ENCODE results near the gene GATA2. TPM values are rescaled to one million over a fixed set of nuclear protein-coding genes. Genes with fewer than 3 reads are reported as not detected.
A peak's percentile ranks its signal among the peaks of the same experiment; 100 is the strongest.

The GATA2 gene
- total RNA-seq, 1 donor from 2014 or later: 0.09 TPM

DNA sequence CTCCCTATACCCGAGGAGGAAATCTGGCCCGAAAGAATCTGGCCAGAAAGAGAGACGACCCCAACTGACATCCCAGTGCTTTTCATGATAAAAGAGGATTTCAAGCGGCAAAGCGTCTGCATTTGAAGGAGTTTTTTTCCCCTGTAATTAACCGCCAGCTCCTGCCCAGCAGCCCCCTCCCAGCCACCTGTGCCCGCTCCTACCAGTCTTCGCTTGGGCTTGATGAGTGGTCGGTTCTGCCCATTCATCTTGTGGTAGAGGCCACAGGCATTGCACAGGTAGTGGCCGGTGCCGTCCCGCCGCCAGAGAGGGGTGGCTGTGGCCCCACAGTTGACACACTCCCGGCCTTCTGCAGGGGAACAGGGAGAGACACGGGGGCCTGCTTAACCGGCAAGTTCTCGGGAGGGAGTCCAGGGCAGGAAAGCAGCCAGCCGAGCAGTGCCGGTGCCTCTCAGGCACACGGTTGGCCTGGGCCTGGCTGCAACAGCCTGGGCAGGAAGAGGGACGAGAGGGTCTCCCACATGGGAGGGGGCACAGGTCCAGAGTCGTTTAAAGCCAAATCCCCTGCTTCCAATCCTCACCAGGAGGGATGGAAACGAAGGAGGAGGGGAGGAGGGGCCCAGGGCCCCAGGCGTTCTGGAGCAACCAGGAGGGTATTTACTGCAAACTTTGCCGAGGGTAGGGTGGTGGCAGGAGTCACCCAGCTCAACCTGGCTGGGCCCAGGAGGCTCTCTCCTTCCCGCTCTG, 9.2 kb downstream of the GATA2 start:
- intact Hi-C loops (cut with micrococcal nuclease): loop anchor here (10.0 kb wide), 1 partner anchor 511 kb away; the partner anchor contains the start of gene CFAP92
- Mint-ChIP-seq H3K36me3 (ENCODE audit: low read depth) (no peaks in the 10 kb centered on the region), H3K27me3 (ENCODE audit: low read depth) (peaks cover 61% of the 10 kb centered on the region), H3K4me1 (ENCODE audit: low read depth) (peaks cover 13% of the 10 kb centered on the region), H3K27ac (no peak overlapping the region), H3K4me3 (ENCODE audit: low read depth) (no peak overlapping the region), H3K9me3 (no peaks in the 10 kb centered on the region)
- DNase-seq (ENCODE audit: low spot score): no peak

DNA sequence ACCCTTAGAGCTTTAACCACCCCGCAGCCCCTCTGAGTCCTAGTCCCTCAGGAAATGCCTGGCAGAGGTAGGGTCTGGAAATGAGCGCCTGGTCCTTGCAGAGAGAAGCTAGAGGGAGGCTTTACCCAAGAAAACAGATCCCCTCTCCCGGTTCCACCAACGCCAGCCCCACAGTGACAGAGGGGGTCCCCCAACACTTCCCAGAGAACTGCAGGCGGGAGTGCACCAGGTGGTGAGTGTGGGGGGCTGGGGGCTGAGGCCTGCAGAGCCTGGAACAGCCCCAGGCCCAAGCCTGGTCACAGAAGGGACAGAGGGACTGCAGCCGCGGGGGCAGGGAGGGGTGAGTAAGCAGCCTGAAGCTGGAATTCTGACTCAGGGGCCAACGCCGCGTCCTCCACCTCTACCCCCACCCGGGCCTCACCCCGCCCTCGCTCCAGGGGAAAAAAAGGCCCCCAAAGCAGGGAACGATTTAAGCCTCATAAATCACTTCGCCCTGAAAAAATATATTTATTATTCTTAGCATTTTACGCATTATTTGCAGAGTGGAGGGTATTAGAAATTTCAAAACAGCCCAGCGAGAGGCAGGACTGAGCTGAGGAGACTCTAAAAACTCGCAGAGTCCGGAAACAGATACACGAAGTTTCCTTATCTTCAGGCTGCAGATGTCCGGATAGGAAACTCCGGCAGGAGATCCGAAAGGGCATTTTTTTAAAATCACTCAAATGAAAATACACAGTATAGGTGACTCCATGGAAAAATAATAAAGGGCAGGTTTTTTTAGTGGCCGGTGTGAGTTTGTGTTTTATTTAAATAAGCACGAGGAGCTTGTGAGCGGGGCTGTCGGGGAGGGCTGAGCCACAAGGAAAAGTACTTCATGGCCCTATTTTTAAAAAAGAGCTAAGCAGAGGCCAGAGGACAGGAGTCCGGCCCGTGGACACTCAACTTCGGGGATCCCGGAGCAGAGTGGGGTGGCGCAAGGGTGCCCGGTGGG, 10.0 kb downstream of the GATA2 start:
- DNase-seq (ENCODE audit: low spot score): no peak
- Mint-ChIP-seq H3K9me3 (no peaks in the 10 kb centered on the region), H3K4me1 (ENCODE audit: low read depth) (peaks cover 11% of the 10 kb centered on the region), H3K27ac (no peak overlapping the region), H3K36me3 (ENCODE audit: low read depth) (no peaks in the 10 kb centered on the region), H3K27me3 (ENCODE audit: low read depth) (peaks cover 63% of the 10 kb centered on the region), H3K4me3 (ENCODE audit: low read depth) (peak overlapping the region; percentile 4)
- intact Hi-C loops (cut with micrococcal nuclease): loop anchor here (10.0 kb wide), 1 partner anchor 512 kb away; the partner anchor contains the start of gene CFAP92

GRCh38 chr3:128482175-128482574, 10.8 kb downstream of the GATA2 start:
- H3K9me3 Mint-ChIP-seq: no peaks in the 10 kb centered on the region
- H3K27ac Mint-ChIP-seq: no peak overlapping the region
- H3K27me3 Mint-ChIP-seq (ENCODE audit: low read depth): peaks cover 60% of the 10 kb centered on the region
- H3K36me3 Mint-ChIP-seq (ENCODE audit: low read depth): no peaks in the 10 kb centered on the region
- intact Hi-C loops (cut with micrococcal nuclease): loop anchor here (10.0 kb wide), 1 partner anchor 513 kb away; the partner anchor contains the start of gene CFAP92
- DNase-seq (ENCODE audit: low spot score): no peak
- no peak overlapping the region for H3K4me3 Mint-ChIP-seq (ENCODE audit: low read depth)
- peaks cover 9% of the 10 kb centered on the region for H3K4me1 Mint-ChIP-seq (ENCODE audit: low read depth)

GRCh38 chr3:128481438-128481942, 11.5 kb downstream of the GATA2 start:
- no peak for DNase-seq (ENCODE audit: low spot score)
- Mint-ChIP-seq H3K27ac (no peak overlapping the region), H3K36me3 (ENCODE audit: low read depth) (no peaks in the 10 kb centered on the region), H3K4me1 (ENCODE audit: low read depth) (peaks cover 8% of the 10 kb centered on the region), H3K4me3 (ENCODE audit: low read depth) (no peak overlapping the region), H3K9me3 (no peaks in the 10 kb centered on the region), H3K27me3 (ENCODE audit: low read depth) (peaks cover 54% of the 10 kb centered on the region)
- intact Hi-C loops (cut with micrococcal nuclease): loop anchor here (10.0 kb wide), 1 partner anchor 513 kb away; the partner anchor contains the start of gene CFAP92

- H3K4me1 Mint-ChIP-seq (ENCODE audit: low read depth): peaks cover 8% of the 10 kb centered on the region
- no peak for DNase-seq (ENCODE audit: low spot score)
- H3K4me3 Mint-ChIP-seq (ENCODE audit: low read depth): no peak overlapping the region
- no peaks in the 10 kb centered on the region for H3K9me3 Mint-ChIP-seq
- no peak overlapping the region for H3K27ac Mint-ChIP-seq
- H3K27me3 Mint-ChIP-seq (ENCODE audit: low read depth): peaks cover 49% of the 10 kb centered on the region
- intact Hi-C loops (cut with micrococcal nuclease): loop anchor here (10.0 kb wide), 1 partner anchor 514 kb away; the partner anchor contains the start of gene CFAP92
- no peaks in the 10 kb centered on the region for H3K36me3 Mint-ChIP-seq (ENCODE audit: low read depth)
Observed at GRCh38 chr3:128480717-128481437, 12.1 kb downstream of the GATA2 start.

DNA sequence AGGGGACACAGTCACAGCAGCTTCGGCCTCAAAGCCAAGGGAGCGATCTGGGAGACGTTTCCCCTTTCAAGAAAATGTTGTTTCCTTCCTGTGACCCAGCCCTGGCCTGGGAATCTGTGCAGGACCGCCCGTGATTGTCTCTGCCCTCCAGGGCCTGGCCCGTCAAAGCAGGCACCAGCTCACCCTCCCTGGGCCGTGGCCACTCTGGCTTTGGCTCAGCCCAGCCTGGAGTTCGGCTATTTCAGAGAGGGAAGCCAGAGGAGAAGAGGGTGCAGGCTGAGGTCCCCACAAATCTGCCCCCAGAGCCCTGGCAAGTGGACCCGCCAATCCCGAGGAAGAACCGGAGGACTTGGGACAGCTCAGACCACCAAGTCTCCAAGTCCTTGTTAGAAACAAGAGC, 12.7 kb downstream of the GATA2 start:
- Mint-ChIP-seq H3K27ac (no peak overlapping the region), H3K27me3 (ENCODE audit: low read depth) (peaks cover 43% of the 10 kb centered on the region), H3K9me3 (no peaks in the 10 kb centered on the region), H3K36me3 (ENCODE audit: low read depth) (no peaks in the 10 kb centered on the region), H3K4me1 (ENCODE audit: low read depth) (peaks cover 8% of the 10 kb centered on the region), H3K4me3 (ENCODE audit: low read depth) (no peak overlapping the region)
- DNase-seq (ENCODE audit: low spot score): no peak
- intact Hi-C loops (cut with micrococcal nuclease): loop anchor here (10.0 kb wide), 1 partner anchor 515 kb away; the partner anchor contains the start of gene CFAP92

GRCh38 chr3:128479558-128480086, 13.4 kb downstream of the GATA2 start:
- H3K27ac Mint-ChIP-seq: no peak overlapping the region
- no peaks in the 10 kb centered on the region for H3K36me3 Mint-ChIP-seq (ENCODE audit: low read depth)
- no peak overlapping the region for H3K4me3 Mint-ChIP-seq (ENCODE audit: low read depth)
- H3K27me3 Mint-ChIP-seq (ENCODE audit: low read depth): peaks cover 37% of the 10 kb centered on the region
- H3K9me3 Mint-ChIP-seq: no peaks in the 10 kb centered on the region
- peaks cover 8% of the 10 kb centered on the region for H3K4me1 Mint-ChIP-seq (ENCODE audit: low read depth)
- DNase-seq (ENCODE audit: low spot score): no peak
- intact Hi-C loops (cut with micrococcal nuclease): loop anchor here (10.0 kb wide), 1 partner anchor 515 kb away; the partner anchor contains the start of gene CFAP92

DNA sequence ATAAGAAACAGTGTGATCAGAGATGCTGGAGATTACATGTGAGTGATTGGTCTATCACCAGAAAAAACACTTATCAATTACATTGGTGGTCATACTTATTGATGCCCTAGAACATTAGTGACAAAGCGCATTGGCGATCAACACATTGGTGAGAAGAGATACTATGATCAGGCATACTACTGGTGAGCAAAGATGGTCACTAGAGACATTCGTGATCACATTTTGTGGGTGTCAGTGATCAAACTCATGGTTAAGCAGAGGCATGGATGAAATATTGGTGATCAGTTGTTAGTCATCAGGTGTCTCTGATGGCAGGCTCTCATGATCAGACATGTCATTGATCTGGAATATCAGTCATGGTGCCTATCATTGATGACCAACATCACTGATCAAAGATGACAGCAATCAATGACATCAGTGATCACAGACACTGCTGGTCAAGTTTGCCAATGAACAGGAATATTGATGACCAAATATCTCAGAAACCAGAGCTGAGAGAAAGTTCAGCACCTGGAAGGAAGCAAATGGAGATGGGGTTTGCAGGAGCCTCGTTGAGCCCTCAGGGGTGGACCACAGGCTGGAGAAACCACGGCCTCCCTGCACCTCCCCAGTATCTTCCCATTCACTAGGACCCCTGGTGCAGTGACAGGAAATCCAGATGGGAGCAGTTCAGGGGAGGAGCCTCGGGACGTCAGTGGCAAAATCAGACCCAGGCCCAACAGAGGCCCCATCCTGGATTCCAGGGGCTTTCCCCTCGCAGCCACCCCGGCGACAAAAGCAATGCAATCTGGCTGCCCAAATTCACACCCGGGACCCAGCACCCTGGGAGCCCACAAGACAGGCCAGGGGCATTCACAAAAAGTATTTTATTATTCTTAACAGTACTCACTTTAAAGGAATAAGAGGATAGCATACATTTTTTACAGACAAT, 14.2 kb downstream of the GATA2 start:
- Mint-ChIP-seq H3K4me3 (ENCODE audit: low read depth) (no peak overlapping the region), H3K27ac (no peak overlapping the region), H3K4me1 (ENCODE audit: low read depth) (peaks cover 7% of the 10 kb centered on the region), H3K36me3 (ENCODE audit: low read depth) (no peaks in the 10 kb centered on the region), H3K27me3 (ENCODE audit: low read depth) (peaks cover 32% of the 10 kb centered on the region), H3K9me3 (no peaks in the 10 kb centered on the region)
- DNase-seq (ENCODE audit: low spot score): no peak
- intact Hi-C loops (cut with micrococcal nuclease): no loop called here

DNA sequence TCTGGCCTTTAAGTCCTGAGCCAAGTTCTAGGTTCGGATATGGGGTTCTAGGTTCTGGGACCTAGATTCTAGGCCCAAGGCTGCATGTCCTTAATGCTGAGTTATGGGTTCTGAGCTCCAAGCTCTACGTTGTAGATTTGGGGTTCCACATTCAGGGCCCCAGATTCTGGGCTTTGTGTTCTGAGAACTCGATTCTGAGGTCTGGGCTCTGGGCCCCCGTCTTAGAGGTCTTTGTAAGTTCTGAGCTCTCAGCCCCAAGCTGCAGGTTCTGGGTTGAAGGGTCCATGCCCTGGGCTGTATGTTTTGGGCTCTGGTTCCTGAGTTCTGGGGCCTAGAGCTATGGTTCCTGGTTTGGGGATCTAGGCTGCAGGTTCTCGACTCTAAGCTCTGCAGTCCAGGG, 16.3 kb downstream of the GATA2 start:
- no peaks in the 10 kb centered on the region for H3K36me3 Mint-ChIP-seq (ENCODE audit: low read depth)
- no peak overlapping the region for H3K27ac Mint-ChIP-seq
- peaks cover 16% of the 10 kb centered on the region for H3K27me3 Mint-ChIP-seq (ENCODE audit: low read depth)
- intact Hi-C loops (cut with micrococcal nuclease): no loop called here
- H3K4me1 Mint-ChIP-seq (ENCODE audit: low read depth): no peaks in the 10 kb centered on the region
- no peak for DNase-seq (ENCODE audit: low spot score)
- H3K4me3 Mint-ChIP-seq (ENCODE audit: low read depth): no peak overlapping the region
- no peaks in the 10 kb centered on the region for H3K9me3 Mint-ChIP-seq

DNA sequence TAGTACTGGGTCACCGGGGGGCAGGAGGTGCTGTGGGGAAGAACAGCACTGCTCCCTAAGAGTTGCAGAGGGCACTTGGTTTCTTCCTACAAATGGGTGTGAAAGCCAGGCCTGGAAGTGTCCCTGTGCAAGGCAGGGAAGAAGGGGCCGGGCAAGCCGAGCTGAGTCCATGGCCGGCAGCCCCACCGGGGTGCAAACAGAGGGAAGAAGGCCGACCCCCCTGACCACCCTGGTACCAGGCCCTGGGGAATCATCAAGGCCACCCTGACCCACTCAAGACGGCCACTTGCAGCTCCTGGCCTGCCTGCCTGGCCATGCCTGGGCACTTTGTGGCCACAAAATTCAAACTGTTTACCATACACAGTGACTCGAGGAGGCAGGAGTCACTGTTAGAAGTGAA, 17.6 kb downstream of the GATA2 start:
- no peaks in the 10 kb centered on the region for H3K4me1 Mint-ChIP-seq (ENCODE audit: low read depth)
- no peak overlapping the region for H3K27ac Mint-ChIP-seq
- no peak for DNase-seq (ENCODE audit: low spot score)
- H3K4me3 Mint-ChIP-seq (ENCODE audit: low read depth): no peak overlapping the region
- H3K36me3 Mint-ChIP-seq (ENCODE audit: low read depth): no peaks in the 10 kb centered on the region
- H3K9me3 Mint-ChIP-seq: no peaks in the 10 kb centered on the region
- H3K27me3 Mint-ChIP-seq (ENCODE audit: low read depth): peaks cover 21% of the 10 kb centered on the region
- intact Hi-C loops (cut with micrococcal nuclease): no loop called here

DNA sequence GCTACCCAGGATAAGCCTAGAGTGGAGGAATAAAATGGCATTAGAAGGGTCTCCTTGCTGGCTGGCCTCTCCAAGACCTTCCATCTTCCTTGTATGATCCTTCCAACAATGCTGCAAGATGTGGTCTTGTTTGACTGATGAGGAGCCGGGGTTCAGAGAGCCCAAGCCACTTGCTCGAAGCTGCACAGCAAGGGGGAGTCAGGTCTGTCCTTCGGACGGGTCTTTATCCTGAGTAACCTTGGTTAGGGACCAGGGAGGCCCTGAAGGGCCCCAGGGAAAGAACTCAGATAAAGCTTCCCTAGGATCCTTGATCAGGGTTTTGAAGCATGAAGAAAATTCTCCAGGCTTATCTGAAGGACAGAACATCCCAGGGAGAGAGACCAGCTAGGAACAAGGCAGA, 19.3 kb downstream of the GATA2 start:
- no peak overlapping the region for H3K4me3 Mint-ChIP-seq (ENCODE audit: low read depth)
- no peaks in the 10 kb centered on the region for H3K36me3 Mint-ChIP-seq (ENCODE audit: low read depth)
- intact Hi-C loops (cut with micrococcal nuclease): no loop called here
- H3K27me3 Mint-ChIP-seq (ENCODE audit: low read depth): peaks cover 17% of the 10 kb centered on the region
- no peaks in the 10 kb centered on the region for H3K9me3 Mint-ChIP-seq
- no peaks in the 10 kb centered on the region for H3K4me1 Mint-ChIP-seq (ENCODE audit: low read depth)
- H3K27ac Mint-ChIP-seq: no peak overlapping the region
- DNase-seq (ENCODE audit: low spot score): no peak
